Spinal cord (tissue), 10 donors: ENCODE data around the gene WDR86. TPM values are rescaled to one million over a fixed set of nuclear protein-coding genes. Genes with fewer than 3 reads are reported as not detected.

Experiments
- DNase-seq, 6 donors: peaks; one replicate each; pipeline versions ENCODE4 v3.0.0 to v3.0.0-alpha.2; 2013 to 2015; ENCODE audit warnings: low spot score in 6 of 6, low read depth in 4 of 6
- H3K27ac ChIP-seq: one replicate; pipeline ENCODE4 v1.5.1; 2013; ENCODE audit warnings: low read depth, low read length, control low read depth
- H3K27me3 ChIP-seq: one replicate; pipeline ENCODE4 v1.6.1; 2013; ENCODE audit warnings: low read length; ENCODE audit not compliant: control insufficient read depth, insufficient read depth
- H3K36me3 ChIP-seq: one replicate; pipeline ENCODE4 v1.6.1; 2013; ENCODE audit warnings: low read length; ENCODE audit not compliant: control insufficient read depth, insufficient read depth
- H3K4me1 ChIP-seq: one replicate; pipeline ENCODE4 v1.6.1; 2013; ENCODE audit warnings: low read length; ENCODE audit not compliant: control insufficient read depth, insufficient read depth
- H3K4me3 ChIP-seq: one replicate; pipeline ENCODE4 v1.5.1; 2013; ENCODE audit warnings: low read depth, low read length, control low read depth
- H3K9me3 ChIP-seq: one replicate; pipeline ENCODE4 v1.6.1; 2013; ENCODE audit warnings: low read length; ENCODE audit not compliant: control insufficient read depth, insufficient read depth
- WGBS: methylation state at CpG from one replicate; pipeline ENCODE4 v1.1.5; 2013; ENCODE audit warnings: missing lambda C conversion rate; ENCODE audit not compliant: insufficient coverage; 5-methylcytosine and 5-hydroxymethylcytosine counted together
- polyA plus RNA-seq, 2 donors: library from polyadenylated mRNA; unstranded; fragments of 120-200 nt; gene quantifications; one replicate each; pipeline ENCODE4 v1.2.1, GENCODE V29; 2013; ENCODE audit not compliant: insufficient read length in 2 of 2
- total RNA-seq, 2 donors: library from RNA; depleted of rRNA in 1 of 2; stranded (reverse); fragments of 120-200 nt in 1 of 2; fragments of >200 nt in 1 of 2; gene quantifications; one replicate each; pipeline versions ENCODE4 v1.2.3 to v1.2.4, GENCODE V29; 2013 to 2014
- donor health status: healthy.

Gene WDR86
- total and polyA plus RNA-seq, 4 donors, result 16.6 to 139 (median 44.4) TPM

DNA sequence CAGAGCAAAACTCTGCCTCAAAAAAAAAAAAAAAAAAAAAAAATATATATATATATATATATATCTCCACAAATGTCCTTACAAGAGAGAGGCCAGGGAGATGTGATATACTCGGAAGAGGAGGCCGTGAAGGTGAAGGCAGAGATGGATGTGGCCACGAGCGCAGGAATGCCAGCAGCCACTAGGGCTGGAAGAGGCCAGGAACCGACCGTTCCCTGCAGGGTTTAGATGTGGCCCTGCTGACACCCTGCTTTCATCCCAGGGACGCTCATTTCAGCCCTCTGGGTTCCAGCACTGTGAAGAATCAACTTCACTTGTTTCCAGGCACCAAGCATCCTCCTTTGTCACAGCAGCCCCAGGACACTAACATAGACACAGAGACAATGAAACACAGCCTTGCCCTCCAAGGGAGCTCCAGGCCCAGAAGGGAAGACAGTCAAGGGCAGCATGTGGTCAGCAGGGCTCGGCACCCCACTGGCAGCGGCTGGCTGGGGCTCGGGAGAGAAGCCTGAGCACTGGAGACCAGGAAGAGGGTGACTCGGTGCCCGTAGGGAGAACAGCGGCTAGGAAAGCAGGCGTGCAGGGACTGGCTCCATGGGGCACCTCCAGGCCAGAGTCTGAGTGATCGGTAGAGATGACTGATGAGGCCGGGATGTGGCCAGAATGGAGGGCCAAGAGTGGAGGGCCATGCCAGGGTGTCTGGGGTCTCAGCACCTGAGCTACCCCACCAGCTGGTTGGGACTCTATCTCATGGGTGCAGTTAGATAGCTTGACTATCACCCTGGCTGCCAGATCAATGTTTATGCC, 7.6 kb downstream of the WDR86 start:
- peaks cover 25% of the 10 kb centered on the region for H3K4me1 ChIP-seq
- peaks cover 15% of the 10 kb centered on the region for H3K36me3 ChIP-seq
- no peaks in the 10 kb centered on the region for H3K9me3 ChIP-seq
- no peak overlapping the region for H3K27ac ChIP-seq
- DNase-seq, result no peak
- peaks cover 2% of the 10 kb centered on the region for H3K27me3 ChIP-seq
- H3K4me3 ChIP-seq, result no peak overlapping the region
- WGBS, result 89% methylated on average over 16 of the region's 16 CpGs

DNA sequence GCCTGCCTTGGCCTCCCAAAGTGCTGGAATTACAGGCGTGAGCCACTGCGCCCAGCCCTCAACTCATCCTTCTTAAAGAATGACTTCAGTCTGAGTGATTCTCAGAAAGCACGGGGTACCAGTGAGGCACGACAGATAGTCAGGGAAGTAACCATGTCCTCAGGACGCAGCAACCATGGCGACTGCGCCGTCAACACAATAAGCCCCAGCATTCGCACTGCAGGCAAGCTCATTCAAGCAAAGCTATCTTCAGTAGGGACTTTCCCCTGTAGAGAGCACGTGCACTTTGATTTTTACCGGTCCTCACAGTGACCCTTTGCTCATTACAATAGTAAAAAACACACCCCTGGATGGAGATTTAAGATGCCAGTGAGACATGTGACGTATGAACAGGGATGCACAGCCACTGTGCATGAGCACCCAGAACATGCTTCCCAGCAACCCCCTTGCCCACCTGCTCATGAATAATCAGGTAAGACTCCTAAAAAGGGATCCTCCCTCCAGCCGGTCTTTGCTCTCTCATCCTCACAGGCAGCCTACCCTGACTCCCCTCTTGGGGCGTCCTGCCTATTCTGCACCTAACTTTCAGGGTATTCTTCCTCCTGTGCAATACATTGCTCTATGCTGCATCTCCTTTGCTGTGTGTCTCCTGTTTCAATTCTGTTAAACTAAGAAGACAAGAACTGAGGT, 9.1 kb downstream of the WDR86 start:
- peak in 1 of 6 donors; percentile 16 for DNase-seq
- 51% methylated on average over 12 of the region's 14 CpGs for WGBS

DNA sequence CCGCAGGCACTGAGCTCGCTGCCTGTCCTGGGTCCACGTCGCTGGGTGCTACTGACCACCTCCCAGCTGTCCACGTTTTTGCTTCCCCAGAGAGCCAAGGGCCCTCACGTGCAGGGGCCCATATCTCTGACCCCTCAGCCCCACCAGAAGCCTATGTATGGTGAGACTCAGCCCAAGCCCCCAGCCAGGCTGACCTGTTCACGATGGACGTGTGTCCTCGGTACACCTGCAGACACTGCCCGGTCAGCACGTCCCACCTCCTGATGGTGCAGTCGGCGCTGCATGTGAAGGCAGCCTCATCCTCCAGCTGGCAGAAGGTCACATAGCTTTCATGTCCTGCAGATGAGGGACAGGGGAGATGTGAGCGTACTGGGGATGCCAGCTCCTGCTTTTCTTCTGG, 9.9 kb downstream of the WDR86 start:
- Histone ChIP-seq H3K27me3 (peaks cover 2% of the 10 kb centered on the region), H3K27ac (no peak overlapping the region), H3K4me3 (no peak overlapping the region), H3K4me1 (peaks cover 13% of the 10 kb centered on the region), H3K9me3 (no peaks in the 10 kb centered on the region), H3K36me3 (peaks cover 29% of the 10 kb centered on the region)
- 84% methylated on average over 14 of the region's 14 CpGs for WGBS
- no peak for DNase-seq

More for the DNA sequence above, 9.1 kb downstream of the WDR86 start:
- Histone ChIP-seq H3K4me3 (no peak overlapping the region), H3K4me1 (peaks cover 22% of the 10 kb centered on the region), H3K27ac (no peak overlapping the region), H3K9me3 (no peaks in the 10 kb centered on the region), H3K36me3 (peaks cover 24% of the 10 kb centered on the region), H3K27me3 (peaks cover 2% of the 10 kb centered on the region)

GRCh38 chr7:151399305-151399601, 10.6 kb downstream of the WDR86 start:
- peaks cover 33% of the 10 kb centered on the region for H3K36me3 ChIP-seq
- WGBS, result 89% methylated on average over 6 of the region's 7 CpGs
- H3K4me3 ChIP-seq, result no peak overlapping the region
- peaks cover 7% of the 10 kb centered on the region for H3K4me1 ChIP-seq
- H3K9me3 ChIP-seq, result no peaks in the 10 kb centered on the region
- H3K27ac ChIP-seq, result no peak overlapping the region
- peaks cover 2% of the 10 kb centered on the region for H3K27me3 ChIP-seq
- DNase-seq, result no peak

DNA sequence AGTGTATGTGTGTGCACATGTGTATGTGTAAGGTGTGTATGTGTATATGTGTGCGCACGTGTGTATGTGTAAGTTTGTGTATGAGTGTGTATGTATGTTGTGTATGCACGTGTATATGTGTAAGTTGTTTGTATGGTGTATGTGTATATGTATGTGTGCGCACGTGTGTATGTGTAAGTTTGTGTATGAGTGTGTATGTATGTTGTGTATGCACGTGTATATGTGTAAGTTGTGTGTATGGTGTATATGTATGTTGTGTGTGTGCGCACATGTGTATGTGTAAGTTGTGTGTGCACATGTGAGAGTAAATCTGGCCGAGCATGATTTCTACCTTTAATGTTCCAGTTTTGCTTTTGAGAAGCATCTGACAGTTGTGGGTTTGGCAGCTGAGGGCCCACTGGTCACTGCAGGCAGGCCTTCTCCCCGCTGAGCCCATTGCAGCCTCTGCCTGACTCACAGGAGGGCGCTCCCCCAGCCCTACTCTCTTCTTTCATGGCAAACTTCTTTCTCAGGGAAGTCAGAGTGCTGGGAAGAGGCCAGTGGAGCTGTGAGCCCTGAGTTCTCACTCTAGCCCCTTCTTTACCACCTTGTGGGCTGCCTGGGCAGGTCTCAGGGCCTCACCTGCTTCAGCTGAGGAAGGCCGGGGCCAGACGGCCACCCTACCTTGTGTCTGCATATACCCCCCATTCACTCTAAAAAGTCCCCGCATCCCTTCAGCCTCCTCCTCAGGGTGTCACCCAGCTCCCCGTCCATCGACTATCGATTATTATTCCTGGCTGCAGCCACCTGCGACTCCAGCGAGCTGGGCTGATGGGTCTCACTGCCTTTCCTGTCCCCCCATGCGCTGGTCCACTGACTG, 11.2 kb downstream of the WDR86 start:
- H3K36me3 ChIP-seq, result peaks cover 36% of the 10 kb centered on the region
- 87% methylated on average over 17 of the region's 19 CpGs for WGBS
- H3K9me3 ChIP-seq, result no peaks in the 10 kb centered on the region
- no peak overlapping the region for H3K4me3 ChIP-seq
- no peak for DNase-seq
- H3K27ac ChIP-seq, result no peak overlapping the region
- H3K4me1 ChIP-seq, result peaks cover 2% of the 10 kb centered on the region
- H3K27me3 ChIP-seq, result peaks cover 2% of the 10 kb centered on the region

DNA sequence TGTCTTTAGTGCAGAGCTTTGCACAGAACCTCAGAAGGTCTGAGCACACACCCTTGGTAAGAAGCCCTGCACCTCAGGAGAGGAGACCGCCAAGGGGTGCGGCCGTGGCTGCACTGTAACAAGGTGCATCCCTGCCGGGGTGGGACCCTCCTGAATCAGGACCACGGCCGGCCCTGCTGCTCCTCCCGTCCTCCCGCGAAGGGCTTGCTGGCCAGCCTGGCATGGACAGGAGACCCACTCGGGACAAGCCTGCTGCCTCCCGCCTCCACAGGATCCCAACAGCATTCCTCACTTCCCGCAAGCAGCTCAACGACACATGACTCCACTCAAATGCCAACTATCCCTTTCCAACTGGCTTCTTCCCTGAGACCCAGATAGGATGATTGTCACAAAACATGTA, 12.8 kb downstream of the WDR86 start:
- peaks cover 42% of the 10 kb centered on the region for H3K36me3 ChIP-seq
- no peak for DNase-seq
- WGBS, result 93% methylated on average over 10 of the region's 13 CpGs

DNA sequence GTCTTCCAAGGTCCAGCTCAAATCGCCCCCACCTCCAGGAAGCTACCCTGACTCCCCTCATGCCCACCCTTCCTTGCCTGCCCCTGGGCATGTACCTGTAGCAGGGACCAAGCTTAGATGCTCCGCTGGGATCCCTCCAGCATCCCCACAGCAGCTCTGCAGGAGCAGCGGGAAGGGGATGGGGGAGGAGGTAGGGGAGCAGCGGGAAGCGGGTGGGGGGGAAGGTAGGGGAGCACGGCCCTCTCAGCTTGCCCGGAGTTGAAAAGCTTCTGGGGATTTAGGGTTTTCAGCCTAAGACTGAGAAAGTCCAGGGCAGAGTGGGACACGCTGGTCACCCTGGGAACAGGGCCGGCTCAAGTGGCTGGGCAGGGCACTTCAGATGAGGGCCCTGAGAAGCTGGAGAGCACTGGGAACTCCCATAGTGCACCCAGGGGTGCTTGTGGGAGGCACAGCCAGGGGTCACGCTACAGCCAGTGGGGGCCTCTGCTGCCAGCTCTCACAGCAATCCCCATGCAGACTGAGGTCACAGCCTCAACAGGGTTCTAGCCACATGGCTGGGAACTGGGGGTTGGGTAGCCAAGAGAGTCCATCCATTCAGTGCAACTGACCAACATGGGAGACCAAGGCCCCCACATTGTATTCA, 13.4 kb downstream of the WDR86 start:
- 77% methylated on average over 9 of the region's 10 CpGs for WGBS
- H3K27ac ChIP-seq, result no peak overlapping the region
- peaks cover 2% of the 10 kb centered on the region for H3K27me3 ChIP-seq
- no peak overlapping the region for H3K4me3 ChIP-seq
- no peaks in the 10 kb centered on the region for H3K9me3 ChIP-seq
- DNase-seq, result no peak
- H3K4me1 ChIP-seq, result no peaks in the 10 kb centered on the region
- peaks cover 44% of the 10 kb centered on the region for H3K36me3 ChIP-seq

More for the DNA sequence above, 12.8 kb downstream of the WDR86 start:
- no peaks in the 10 kb centered on the region for H3K9me3 ChIP-seq
- H3K27ac ChIP-seq, result no peak overlapping the region
- H3K4me1 ChIP-seq, result no peaks in the 10 kb centered on the region
- H3K27me3 ChIP-seq, result peaks cover 2% of the 10 kb centered on the region
- H3K4me3 ChIP-seq, result no peak overlapping the region

- H3K36me3 ChIP-seq, result peaks cover 48% of the 10 kb centered on the region
- H3K27me3 ChIP-seq, result no peaks in the 10 kb centered on the region
- no peak overlapping the region for H3K4me3 ChIP-seq
- no peaks in the 10 kb centered on the region for H3K4me1 ChIP-seq
- no peak for DNase-seq
- no peaks in the 10 kb centered on the region for H3K9me3 ChIP-seq
- no peak overlapping the region for H3K27ac ChIP-seq
- WGBS, result 78% methylated on average over 10 of the region's 13 CpGs
These were observed 14.8 kb downstream of the WDR86 start for GRCh38 chr7:151395036-151395367.
